Measurements from ENCODE around the gene TMEM247.

- TF ChIP-seq POLR2A (IDR thresholded peaks at IDR 0.05), result no peak
- no peak for TF ChIP-seq CTCF (IDR thresholded peaks at IDR 0.05)
Measured at GRCh38 chr2:46517485-46517884, 38.1 kb downstream of the TMEM247 start.
